ENCODE results near the gene RPN2. TPM values are rescaled to one million over a fixed set of nuclear protein-coding genes. Genes with fewer than 3 reads are reported as not detected.

The RPN2 gene
- polyA plus RNA-seq (2012; ENCODE audit: insufficient read length, low read depth): 340 TPM

GRCh38 chr20:37178839-37179682 is at the start of gene RPN2, which contains the start of gene MROH8:
Gene RPN2 (plus strand): TSS chr20:37179330. CDS start chr20:37179357, 27 bp downstream.
Gene MROH8 (minus strand): TSS chr20:37179548.
- no peak; the same call in 1 of the 2 replicates for TF ChIP-seq SIN3A (IDR thresholded peaks at IDR 0.05; ENCODE audit: borderline replicate concordance, insufficient read depth, low read length)
- no peak for TF ChIP-seq REST (IDR thresholded peaks at IDR 0.05; ENCODE audit: insufficient read depth in 1 of 2, low read depth in 2 of 2, low read length in 2 of 2)
- no peak; the same call in 1 of the 2 replicates for TF ChIP-seq POLR2AphosphoS5 (IDR thresholded peaks at IDR 0.05; ENCODE audit: low read depth, low read length)
- TF ChIP-seq TAF1 (IDR thresholded peaks at IDR 0.05; ENCODE audit: borderline replicate concordance, insufficient read depth, low read length): no peak
- TF ChIP-seq FOXP2 (optimal IDR thresholded peaks at IDR 0.05; ENCODE audit: borderline replicate concordance, extremely low read depth, extremely low read length, insufficient read depth): peak; percentile 26

- no peak for TF ChIP-seq TAF1 (IDR thresholded peaks at IDR 0.05; ENCODE audit: borderline replicate concordance, insufficient read depth, low read length)
- no peak for TF ChIP-seq POLR2AphosphoS5 (IDR thresholded peaks at IDR 0.05; ENCODE audit: low read depth, low read length)
- no peak for TF ChIP-seq REST (IDR thresholded peaks at IDR 0.05; ENCODE audit: insufficient read depth in 1 of 2, low read depth in 2 of 2, low read length in 2 of 2)
Measured at GRCh38 chr20:37131486-37131885, 47.6 kb upstream of the RPN2 start.

GRCh38 chr20:37133952-37134351 is 45.2 kb upstream of the RPN2 start:
- TF ChIP-seq TAF1 (IDR thresholded peaks at IDR 0.05; ENCODE audit: borderline replicate concordance, insufficient read depth, low read length): no peak
- TF ChIP-seq SIN3A (IDR thresholded peaks at IDR 0.05; ENCODE audit: borderline replicate concordance, insufficient read depth, low read length): no peak
- no peak for TF ChIP-seq REST (IDR thresholded peaks at IDR 0.05; ENCODE audit: insufficient read depth in 1 of 2, low read depth in 2 of 2, low read length in 2 of 2)
- no peak for TF ChIP-seq FOXP2 (optimal IDR thresholded peaks at IDR 0.05; ENCODE audit: borderline replicate concordance, extremely low read depth, extremely low read length, insufficient read depth)
- no peak for TF ChIP-seq POLR2AphosphoS5 (IDR thresholded peaks at IDR 0.05; ENCODE audit: low read depth, low read length)

- TF ChIP-seq SIN3A (IDR thresholded peaks at IDR 0.05; ENCODE audit: borderline replicate concordance, insufficient read depth, low read length): no peak
- TF ChIP-seq POLR2AphosphoS5 (IDR thresholded peaks at IDR 0.05; ENCODE audit: low read depth, low read length): no peak
- no peak for TF ChIP-seq REST (IDR thresholded peaks at IDR 0.05; ENCODE audit: insufficient read depth in 1 of 2, low read depth in 2 of 2, low read length in 2 of 2)
- no peak for TF ChIP-seq TAF1 (IDR thresholded peaks at IDR 0.05; ENCODE audit: borderline replicate concordance, insufficient read depth, low read length)
- no peak for TF ChIP-seq FOXP2 (optimal IDR thresholded peaks at IDR 0.05; ENCODE audit: borderline replicate concordance, extremely low read depth, extremely low read length, insufficient read depth)
Measured at GRCh38 chr20:37137547-37137946, 41.6 kb upstream of the RPN2 start.

All from PFSK-1 (cell line).